ENCODE data around the gene LRRC74A.

The LRRC74A gene

GRCh38 chr14:76863724-76864407 lies 37.7 kb downstream of the LRRC74A start:
- no peak overlapping the region for H3K27ac ChIP-seq
- TF ChIP-seq CTCF (conservative IDR thresholded peaks at IDR 0.05) (no peak), ZFX (IDR thresholded peaks at IDR 0.05) (no peak)

- no peak overlapping the region for H3K27ac ChIP-seq
Measured at GRCh38 chr14:76866456-76866855, 40.2 kb downstream of the LRRC74A start.

GRCh38 chr14:76867516-76868453 lies 41.6 kb downstream of the LRRC74A start:
- TF ChIP-seq CTCF (conservative IDR thresholded peaks at IDR 0.05), result no peak
- TF ChIP-seq ZFX (IDR thresholded peaks at IDR 0.05), result no peak
- H3K27ac ChIP-seq, result no peak overlapping the region

More at GRCh38 chr14:76866456-76866855, 40.2 kb downstream of the LRRC74A start:
- TF ChIP-seq ZFX (IDR thresholded peaks at IDR 0.05) (no peak), CTCF (conservative IDR thresholded peaks at IDR 0.05) (no peak)

- no peak overlapping the region for H3K27ac ChIP-seq
- TF ChIP-seq CTCF (conservative IDR thresholded peaks at IDR 0.05), result no peak
- no peak for TF ChIP-seq ZFX (IDR thresholded peaks at IDR 0.05)
Measured at GRCh38 chr14:76868454-76869170, 42.4 kb downstream of the LRRC74A start.

GRCh38 chr14:76870166-76870565 lies 44.0 kb downstream of the LRRC74A start:
- no peak for TF ChIP-seq ZFX (IDR thresholded peaks at IDR 0.05)
- peak; percentile 49 for TF ChIP-seq CTCF (conservative IDR thresholded peaks at IDR 0.05)

GRCh38 chr14:76872796-76873432 lies 46.7 kb downstream of the LRRC74A start:
- H3K27ac ChIP-seq, result no peak overlapping the region
- no peak for TF ChIP-seq ZFX (IDR thresholded peaks at IDR 0.05)
- peak; percentile 92 for TF ChIP-seq CTCF (conservative IDR thresholded peaks at IDR 0.05)

More at GRCh38 chr14:76870166-76870565, 44.0 kb downstream of the LRRC74A start:
- no peak overlapping the region for H3K27ac ChIP-seq

All from C4-2B (cell line).